Stomach (tissue), 9 donors: ENCODE measurements around the gene DDIAS. TPM values are rescaled to one million over a fixed set of nuclear protein-coding genes. Genes with fewer than 3 reads are reported as not detected.

Experiments
- DNase-seq, 2 donors: peaks; one replicate each; pipeline versions ENCODE4 v3.0.0 to v3.0.0-alpha.2; 2013 to 2019
- H3K27ac ChIP-seq, 5 donors: fragments of 200-600 bp in 4 of 5; sonication (generic) in 4 of 5; one replicate each; pipeline ENCODE4 v1.5.1; 2013 to 2019; ENCODE audit warnings: mild to moderate bottlenecking in 1 of 5, moderate library complexity in 1 of 5
- H3K27me3 ChIP-seq, 3 donors: fragments of 200-600 bp; sonication (generic); one replicate each; pipeline ENCODE4 v1.5.1; 2017 to 2019; ENCODE audit warnings: mixed run types in 1 of 3
- H3K36me3 ChIP-seq, 4 donors: fragments of 200-600 bp; sonication (generic); 1 replicate in 3 of 4; 2 replicates in 1 of 4; pipeline ENCODE4 v1.5.1; 2016 to 2019
- H3K4me1 ChIP-seq, 4 donors: fragments of 200-600 bp; sonication (generic); one replicate each; pipeline ENCODE4 v1.5.1; 2016 to 2019
- H3K4me3 ChIP-seq, 4 donors: fragments of 200-600 bp; sonication (generic) in 3 of 4; one replicate each; pipeline ENCODE4 v1.5.1; 2016 to 2019; ENCODE audit warnings: mild to moderate bottlenecking in 1 of 4
- H3K9me3 ChIP-seq, 4 donors: fragments of 200-600 bp; sonication (generic); one replicate each; pipeline ENCODE4 v1.5.1; 2016 to 2019
- EP300 ChIP-seq: sonication (generic); formaldehyde crosslinking; IDR thresholded peaks from one replicate; pipeline ENCODE4 v1.6.1; 2017; ENCODE audit warnings: antibody characterized with exemption
- POLR2A ChIP-seq, 4 donors: fragments of 450-650 bp; IDR thresholded peaks; one replicate each; pipeline ENCODE4 v1.6.1; 2016; ENCODE audit warnings: antibody characterized with exemption in 4 of 4, control low read depth in 2 of 4, mild to moderate bottlenecking in 1 of 4, moderate library complexity in 1 of 4
- POLR2AphosphoS5 ChIP-seq, 3 donors: sonication (generic); formaldehyde crosslinking; IDR thresholded peaks; one replicate each; pipeline ENCODE4 v1.6.1; 2016; ENCODE audit warnings: antibody characterized with exemption in 3 of 3
- WGBS, 5 donors: extraction: QIAGEN DNeasy Blood & Tissue Kit in 3 of 5; methylation state at CpG; one replicate each; pipeline versions ENCODE4 v1.1.5 to v1.1.7; 2013 to 2018; 5-methylcytosine and 5-hydroxymethylcytosine counted together
- intact Hi-C: fragments of 100-400 bp; cut with DNase I; formaldehyde crosslinking; loops from one replicate; pipeline ENCODE4 v1.15.1; 2023; ENCODE audit warnings: low total_unique reads
- polyA plus RNA-seq, 3 donors: library from polyadenylated mRNA; stranded (reverse); fragments of 200-250 nt; gene quantifications; one replicate each; pipeline ENCODE4 v1.2.3, GENCODE V29; 2013
- total RNA-seq, 5 donors: library from RNA; depleted of rRNA; stranded (reverse); fragments of >200 nt; gene quantifications; one replicate each; pipeline versions ENCODE4 v1.1.0 to v1.2.3, GENCODE V29; 2014 to 2016
- TF ChIP-seq, protein P1 (sequence below), 7 experiments: fragments of 450-650 bp in 4 of 7; fragments of 200-600 bp in 3 of 7; sonication (generic) in 3 of 7; IDR thresholded peaks; one replicate each; pipeline ENCODE4 v1.5.1; 2016 to 2019; ENCODE audit warnings: antibody characterized with exemption in 7 of 7, control low read depth in 2 of 7, mild to moderate bottlenecking in 1 of 7
- donor health status: healthy with polysubstance abuse.
- donor health status: Bipolar disorder and iron deficiency.
- donor health status: healthy.

Gene DDIAS
- total and polyA plus RNA-seq, 8 donors, result 0.31 to 2.6 (median 1.6) TPM; not detected in 3

DNA sequence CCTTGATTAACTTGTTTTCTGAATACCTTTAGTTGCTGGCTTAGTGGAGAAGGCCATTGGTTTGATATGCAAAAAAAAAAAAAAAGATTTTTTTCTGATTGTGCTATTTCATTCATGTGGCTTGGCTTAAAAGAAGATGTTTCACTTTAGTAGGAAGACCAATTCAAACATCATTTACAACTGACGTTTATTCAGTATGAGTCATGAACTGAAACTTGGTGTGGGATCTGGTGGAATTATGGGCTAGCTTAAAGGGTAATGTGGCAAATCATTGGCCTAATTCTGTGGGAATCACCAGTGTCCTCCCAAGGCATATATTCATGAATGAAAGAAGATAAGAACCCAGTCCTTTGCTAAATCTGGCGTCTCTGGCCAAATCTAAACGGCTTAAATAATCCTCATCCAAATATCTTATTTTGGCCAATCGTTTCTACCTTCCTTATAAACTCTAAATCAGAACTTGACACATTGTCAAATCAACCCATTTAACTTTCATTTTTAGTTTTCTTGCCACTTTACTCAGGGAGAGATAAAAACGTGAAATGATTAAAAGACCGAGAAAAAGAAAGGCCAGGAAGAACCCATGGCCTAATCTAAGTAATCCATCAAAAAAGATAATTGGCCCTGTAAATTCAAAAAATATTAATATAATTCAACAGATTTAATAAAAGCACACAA is 77.0 kb downstream of the DDIAS start:
- WGBS, 5 donors, result 70 to 83% (median 79%) methylated on average over 6 of the region's 6 CpGs
- H3K36me3 ChIP-seq, result peaks cover 3 to 17% (median 15%) of the 10 kb centered on the region in 4 donors
- peaks cover 0 to 8% (median 0%) of the 10 kb centered on the region in 4 donors for H3K4me1 ChIP-seq

DNA sequence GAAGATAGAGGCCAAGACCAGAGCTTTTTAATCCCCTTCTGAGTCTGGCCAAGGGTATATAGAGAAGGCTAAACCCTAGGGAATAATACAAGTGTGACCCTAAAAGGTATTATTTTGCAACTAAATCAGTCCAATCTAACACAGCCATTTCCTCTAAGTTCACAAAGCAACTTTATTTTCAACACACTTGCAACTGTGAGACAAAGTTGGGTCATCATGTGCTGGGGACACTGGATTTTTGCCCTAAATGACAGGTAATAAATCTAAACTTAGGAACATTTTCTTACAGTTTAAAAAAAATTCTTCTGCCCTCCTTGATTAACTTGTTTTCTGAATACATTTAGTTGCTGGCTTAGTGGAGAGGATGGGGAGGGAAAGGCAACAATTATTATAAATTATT is 78.3 kb downstream of the DDIAS start:
- intact Hi-C loops, result no loop called here
- H3K9me3 ChIP-seq, result no peaks in the 10 kb centered on the region
- no peak overlapping the region for H3K27ac ChIP-seq
- H3K4me3 ChIP-seq, result no peak overlapping the region
- no peak for TF ChIP-seq POLR2A (IDR thresholded peaks at IDR 0.05)
- TF ChIP-seq, protein P1, sequence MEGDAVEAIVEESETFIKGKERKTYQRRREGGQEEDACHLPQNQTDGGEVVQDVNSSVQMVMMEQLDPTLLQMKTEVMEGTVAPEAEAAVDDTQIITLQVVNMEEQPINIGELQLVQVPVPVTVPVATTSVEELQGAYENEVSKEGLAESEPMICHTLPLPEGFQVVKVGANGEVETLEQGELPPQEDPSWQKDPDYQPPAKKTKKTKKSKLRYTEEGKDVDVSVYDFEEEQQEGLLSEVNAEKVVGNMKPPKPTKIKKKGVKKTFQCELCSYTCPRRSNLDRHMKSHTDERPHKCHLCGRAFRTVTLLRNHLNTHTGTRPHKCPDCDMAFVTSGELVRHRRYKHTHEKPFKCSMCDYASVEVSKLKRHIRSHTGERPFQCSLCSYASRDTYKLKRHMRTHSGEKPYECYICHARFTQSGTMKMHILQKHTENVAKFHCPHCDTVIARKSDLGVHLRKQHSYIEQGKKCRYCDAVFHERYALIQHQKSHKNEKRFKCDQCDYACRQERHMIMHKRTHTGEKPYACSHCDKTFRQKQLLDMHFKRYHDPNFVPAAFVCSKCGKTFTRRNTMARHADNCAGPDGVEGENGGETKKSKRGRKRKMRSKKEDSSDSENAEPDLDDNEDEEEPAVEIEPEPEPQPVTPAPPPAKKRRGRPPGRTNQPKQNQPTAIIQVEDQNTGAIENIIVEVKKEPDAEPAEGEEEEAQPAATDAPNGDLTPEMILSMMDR (IDR thresholded peaks at IDR 0.05), result no peak
- TF ChIP-seq POLR2AphosphoS5 (IDR thresholded peaks at IDR 0.05), result no peak
- no peak for DNase-seq
- peaks cover 0 to 8% (median 0%) of the 10 kb centered on the region in 4 donors for H3K4me1 ChIP-seq
- H3K27me3 ChIP-seq, result no peaks in the 10 kb centered on the region
- peaks cover 3 to 27% (median 25%) of the 10 kb centered on the region in 4 donors for H3K36me3 ChIP-seq

More for the DNA sequence above, 77.0 kb downstream of the DDIAS start:
- Histone ChIP-seq H3K27ac (no peak overlapping the region), H3K4me3 (no peak overlapping the region), H3K9me3 (no peaks in the 10 kb centered on the region), H3K27me3 (no peaks in the 10 kb centered on the region)
- TF ChIP-seq POLR2A (IDR thresholded peaks at IDR 0.05) (no peak), EP300 (no peak), POLR2AphosphoS5 (IDR thresholded peaks at IDR 0.05) (no peak)
- TF ChIP-seq, protein P1 (IDR thresholded peaks at IDR 0.05), result no peak
- no peak for DNase-seq
- intact Hi-C loops, result no loop called here

DNA sequence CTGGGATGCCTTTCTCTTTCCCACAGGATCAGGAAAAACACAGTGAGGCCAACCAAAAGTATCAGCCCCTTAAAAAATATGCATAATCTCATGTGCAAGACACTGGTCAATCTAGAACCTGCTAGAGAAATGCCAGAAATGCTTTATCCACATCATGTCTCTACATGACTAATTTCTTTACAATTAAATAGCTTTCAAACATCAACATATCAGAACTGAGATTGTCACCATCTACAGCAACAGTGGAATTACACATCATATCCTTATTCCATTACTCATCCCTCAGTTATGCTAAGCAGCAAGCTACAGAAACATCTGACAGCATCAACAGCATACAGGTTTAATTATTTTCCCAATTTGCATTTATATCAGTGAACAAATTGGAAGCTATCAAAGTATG is 78.8 kb downstream of the DDIAS start:
- Histone ChIP-seq H3K27me3 (no peaks in the 10 kb centered on the region), H3K4me1 (peaks cover 0 to 8% (median 0%) of the 10 kb centered on the region in 4 donors), H3K36me3 (peaks cover 3 to 32% (median 28%) of the 10 kb centered on the region in 4 donors), H3K9me3 (no peaks in the 10 kb centered on the region), H3K27ac (no peak overlapping the region), H3K4me3 (no peak overlapping the region)
- DNase-seq, result no peak
- TF ChIP-seq EP300, result no peak
- TF ChIP-seq, protein P1 (IDR thresholded peaks at IDR 0.05), result no peak
- intact Hi-C loops, result no loop called here

DNA sequence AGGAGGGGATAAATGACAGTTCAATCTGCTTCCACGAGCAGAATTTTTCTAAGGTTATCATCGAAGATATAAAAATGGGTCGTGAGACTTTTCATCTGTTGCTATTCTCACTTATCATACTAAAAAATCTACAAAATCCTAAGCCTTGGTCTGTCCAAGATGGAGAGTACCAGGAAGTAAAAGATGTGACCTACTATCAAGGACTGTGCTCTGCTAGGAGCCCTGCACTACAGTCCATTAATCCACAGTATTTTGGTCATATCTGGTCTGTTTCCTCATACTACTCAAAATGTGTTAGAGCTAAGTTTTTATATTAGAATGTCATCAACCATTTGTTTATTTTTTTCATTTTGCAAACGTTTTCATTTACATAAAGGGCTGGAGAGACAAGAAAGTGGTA is 79.4 kb downstream of the DDIAS start:
- no peak overlapping the region for H3K27ac ChIP-seq
- WGBS, 5 donors, result 82 to 87% (median 86%) methylated on average over 4 of the region's 4 CpGs
- intact Hi-C loops, result no loop called here

More for the DNA sequence above, 79.4 kb downstream of the DDIAS start:
- H3K4me3 ChIP-seq, result no peak overlapping the region
- DNase-seq, result no peak
- peaks cover 3 to 37% (median 31%) of the 10 kb centered on the region in 4 donors for H3K36me3 ChIP-seq
- no peaks in the 10 kb centered on the region for H3K9me3 ChIP-seq
- no peaks in the 10 kb centered on the region for H3K27me3 ChIP-seq
- peaks cover 0 to 8% (median 0%) of the 10 kb centered on the region in 4 donors for H3K4me1 ChIP-seq
- TF ChIP-seq POLR2A (IDR thresholded peaks at IDR 0.05) (no peak), POLR2AphosphoS5 (IDR thresholded peaks at IDR 0.05) (no peak), EP300 (no peak)
- TF ChIP-seq, protein P1 (IDR thresholded peaks at IDR 0.05), result no peak
